Uterus (tissue), 4 donors: ENCODE results near the gene OBSCN. TPM values are rescaled to one million over a fixed set of nuclear protein-coding genes. Genes with fewer than 3 reads are reported as not detected.

Experiments
- DNase-seq, 2 donors: peaks; one replicate each; pipeline ENCODE4 v3.0.0-alpha.2; 2019 to 2020
- H3K27ac ChIP-seq, 2 donors: fragments of 200-600 bp; sonication (generic); 1 replicate in 1 of 2; 2 replicates in 1 of 2; pipeline ENCODE4 v1.5.1; 2016 to 2018
- H3K27me3 ChIP-seq, 2 donors: fragments of 200-600 bp; sonication (generic); one replicate each; pipeline ENCODE4 v1.5.1; 2018 to 2019; ENCODE audit warnings: control low read depth in 1 of 2
- H3K36me3 ChIP-seq, 2 donors: fragments of 200-600 bp; sonication (generic); one replicate each; pipeline ENCODE4 v1.5.1; 2019; ENCODE audit warnings: control low read depth in 1 of 2
- H3K4me1 ChIP-seq, 2 donors: fragments of 200-600 bp; sonication (generic); one replicate each; pipeline ENCODE4 v1.5.1; 2018 to 2019; ENCODE audit warnings: control low read depth in 1 of 2
- H3K4me3 ChIP-seq, 2 donors: fragments of 200-600 bp; sonication (generic); 1 replicate in 1 of 2; 2 replicates in 1 of 2; pipeline ENCODE4 v1.5.1; 2018 to 2019; ENCODE audit warnings: mild to moderate bottlenecking in 1 of 2
- H3K9me3 ChIP-seq, 2 donors: fragments of 200-600 bp; sonication (generic); one replicate each; pipeline ENCODE4 v1.5.1; 2019; ENCODE audit warnings: control low read depth in 1 of 2
- CTCF ChIP-seq, 4 experiments: fragments of 200-600 bp in 2 of 4; fragments of 450-650 bp in 2 of 4; sonication (generic) in 2 of 4; IDR thresholded peaks; one replicate each; pipeline ENCODE4 v1.5.1; 2016 to 2019; ENCODE audit warnings: antibody characterized with exemption in 4 of 4, mild to moderate bottlenecking in 2 of 4, moderate library complexity in 1 of 4
- POLR2A ChIP-seq, 2 donors: fragments of 450-650 bp; IDR thresholded peaks; one replicate each; pipeline ENCODE4 v1.6.1; 2016; ENCODE audit warnings: antibody characterized with exemption in 2 of 2, mild to moderate bottlenecking in 1 of 2, moderate library complexity in 1 of 2
- intact Hi-C: fragments of 100-400 bp; cut with DNase I; formaldehyde crosslinking; loops from one replicate; pipeline ENCODE4 v1.15.1; 2023; ENCODE audit warnings: low total_unique reads
- total RNA-seq, 4 donors: library from RNA; depleted of rRNA in 3 of 4; stranded (reverse); fragments of >200 nt in 3 of 4; gene quantifications; one replicate each; pipeline versions ENCODE4 v1.1.0 to v1.2.4, GENCODE V29; 2014 to 2023
- donor health status: DM: yes; HTN: yes; CAD: no.

Gene OBSCN
- total RNA-seq, 4 donors from 2014 or later: 5.9 to 53.2 (median 22.4) TPM

- H3K4me1 ChIP-seq: no peaks in the 10 kb centered on the region
- H3K27me3 ChIP-seq: no peaks in the 10 kb centered on the region
- no peaks in the 10 kb centered on the region for H3K36me3 ChIP-seq
- no peak overlapping the region for H3K4me3 ChIP-seq
- TF ChIP-seq POLR2A (IDR thresholded peaks at IDR 0.05) (no peak), CTCF (IDR thresholded peaks at IDR 0.05) (no peak)
- no peaks in the 10 kb centered on the region for H3K9me3 ChIP-seq
- intact Hi-C loops: no loop called here
- DNase-seq: peak in 1 of 2 donors; percentile 8
- no peak overlapping the region for H3K27ac ChIP-seq
These were observed 134.2 kb downstream of the OBSCN start for GRCh38 chr1:228341814-228342626.

GRCh38 chr1:228342627-228343190, 134.9 kb downstream of the OBSCN start:
- peak in 1 of 2 donors; percentile 7 for DNase-seq
- intact Hi-C loops: no loop called here

GRCh38 chr1:228343191-228343661, 135.4 kb downstream of the OBSCN start:
- DNase-seq: peak; percentile 8 to 10
- Histone ChIP-seq H3K27ac (no peak overlapping the region), H3K4me3 (no peak overlapping the region), H3K36me3 (no peaks in the 10 kb centered on the region), H3K27me3 (no peaks in the 10 kb centered on the region), H3K4me1 (no peaks in the 10 kb centered on the region), H3K9me3 (no peaks in the 10 kb centered on the region)
- TF ChIP-seq POLR2A (IDR thresholded peaks at IDR 0.05) (no peak), CTCF (IDR thresholded peaks at IDR 0.05) (no peak)
- intact Hi-C loops: no loop called here

More at GRCh38 chr1:228342627-228343190, 134.9 kb downstream of the OBSCN start:
- no peak overlapping the region for H3K27ac ChIP-seq
- H3K36me3 ChIP-seq: no peaks in the 10 kb centered on the region
- H3K4me1 ChIP-seq: no peaks in the 10 kb centered on the region
- H3K27me3 ChIP-seq: no peaks in the 10 kb centered on the region
- H3K4me3 ChIP-seq: no peak overlapping the region
- no peaks in the 10 kb centered on the region for H3K9me3 ChIP-seq
- TF ChIP-seq CTCF (IDR thresholded peaks at IDR 0.05) (no peak), POLR2A (IDR thresholded peaks at IDR 0.05) (no peak)

- H3K4me3 ChIP-seq: no peak overlapping the region
- no peak overlapping the region for H3K27ac ChIP-seq
- no peaks in the 10 kb centered on the region for H3K36me3 ChIP-seq
- TF ChIP-seq POLR2A (IDR thresholded peaks at IDR 0.05) (no peak), CTCF (IDR thresholded peaks at IDR 0.05) (no peak)
- no peaks in the 10 kb centered on the region for H3K27me3 ChIP-seq
- no peaks in the 10 kb centered on the region for H3K4me1 ChIP-seq
- peak in 1 of 2 donors; percentile 6 for DNase-seq
- intact Hi-C loops: no loop called here
- no peaks in the 10 kb centered on the region for H3K9me3 ChIP-seq
These were observed 136.8 kb downstream of the OBSCN start for GRCh38 chr1:228344631-228345072.
